Stimulated activated effector memory CD8-positive, alpha-beta T cell treated with anti-CD3 and anti-CD28 coated beads, Interleukin-12 subunit alpha, Interleukin-12 subunit beta, amount 100 ng/mL, for 72 hours (primary cell): ENCODE data around the gene ARPC1A.
"Not testable (repeated sequence)": the region's sequence is repeated elsewhere in the genome, so short reads cannot be mapped to it uniquely, and the experiment has no call there.

Experiments used
- ATAC-seq: fragments of 150-1000 bp; cut with Tn5 transposase; 2 replicates; pipeline ENCODE4 v1.10.0; 2021
- DNase-seq, 2 donors: peaks; one replicate each; pipeline ENCODE4 v3.0.0; 2021 to 2022; ENCODE audit warnings: low spot score in 2 of 2
- H3K27ac Mint-ChIP-seq: one replicate; pipeline ENCODE4 v1.8.0; 2022; ENCODE audit warnings: mild to moderate bottlenecking, mixed read lengths
- H3K36me3 Mint-ChIP-seq: one replicate; pipeline ENCODE4 v1.8.0; 2022; ENCODE audit warnings: mild to moderate bottlenecking, mixed read lengths
- H3K4me1 Mint-ChIP-seq: one replicate; pipeline ENCODE4 v1.8.0; 2022; ENCODE audit warnings: mixed read lengths
- H3K4me3 Mint-ChIP-seq: one replicate; pipeline ENCODE4 v1.8.0; 2022; ENCODE audit warnings: mild to moderate bottlenecking, mixed read lengths
- H3K9me3 Mint-ChIP-seq: one replicate; pipeline ENCODE4 v1.8.0; 2022; ENCODE audit warnings: mixed read lengths

The ARPC1A gene

DNA sequence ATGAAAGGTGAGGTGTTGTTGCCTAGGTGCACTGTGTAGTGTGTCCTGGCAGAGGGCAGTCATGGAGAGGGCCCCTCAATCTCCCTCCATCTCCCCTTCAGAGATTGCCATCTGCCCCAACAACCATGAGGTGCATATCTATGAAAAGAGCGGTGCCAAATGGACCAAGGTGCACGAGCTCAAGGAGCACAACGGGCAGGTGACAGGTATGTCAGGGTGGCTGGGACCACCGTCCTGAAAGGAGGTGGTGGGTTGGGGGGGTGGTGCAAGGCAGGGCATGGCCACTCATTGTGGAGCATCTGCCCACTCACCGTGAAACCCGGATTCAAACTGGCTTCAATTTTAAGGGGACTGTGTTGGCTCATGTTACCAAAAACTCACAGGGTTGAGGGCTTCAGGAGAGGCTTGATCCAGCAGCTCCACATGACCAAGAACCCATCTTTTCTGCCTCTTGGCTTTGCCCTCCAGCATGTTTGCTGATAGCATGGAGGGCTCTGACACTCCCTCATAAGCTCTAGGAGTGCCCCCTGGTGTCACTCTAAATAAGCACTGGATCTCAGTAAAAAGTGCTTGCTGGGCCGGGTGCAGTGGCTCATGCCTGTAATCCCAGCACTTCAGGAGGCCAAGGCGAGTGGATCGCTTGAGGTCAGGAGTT lies 61.0 kb downstream of the ARPC1A start:
- DNase-seq (no peak), ATAC-seq (peak; percentile 66)
- H3K27ac Mint-ChIP-seq: peak overlapping the region; percentile 85
- H3K4me3 Mint-ChIP-seq: no peak overlapping the region
- H3K4me1 Mint-ChIP-seq: peaks cover 17% of the 10 kb centered on the region
- H3K36me3 Mint-ChIP-seq: peaks cover 100% of the 10 kb centered on the region
- H3K9me3 Mint-ChIP-seq: no peaks in the 10 kb centered on the region

- not testable (repeated sequence) for H3K27ac Mint-ChIP-seq
These were observed 61.5 kb downstream of the ARPC1A start for GRCh38 chr7:99387239-99387635.

DNA sequence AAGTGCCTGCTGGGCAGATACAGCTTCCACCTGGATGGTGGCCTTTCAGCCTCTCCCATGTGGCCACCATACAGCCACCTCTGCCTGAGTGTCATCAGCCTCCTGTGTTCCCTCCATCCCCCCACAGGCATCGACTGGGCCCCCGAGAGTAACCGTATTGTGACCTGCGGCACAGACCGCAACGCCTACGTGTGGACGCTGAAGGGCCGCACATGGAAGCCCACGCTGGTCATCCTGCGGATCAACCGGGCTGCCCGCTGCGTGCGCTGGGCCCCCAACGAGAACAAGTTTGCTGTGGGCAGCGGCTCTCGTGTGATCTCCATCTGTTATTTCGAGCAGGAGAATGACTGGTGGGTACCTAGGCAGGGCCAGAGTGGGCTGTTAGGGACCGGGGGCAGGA lies 62.2 kb downstream of the ARPC1A start:
- Mint-ChIP-seq H3K4me3 (no peak overlapping the region), H3K36me3 (peaks cover 100% of the 10 kb centered on the region), H3K4me1 (peaks cover 23% of the 10 kb centered on the region), H3K9me3 (no peaks in the 10 kb centered on the region), H3K27ac (no peak overlapping the region)
- ATAC-seq (no peak), DNase-seq (no peak)

More at GRCh38 chr7:99387239-99387635, 61.5 kb downstream of the ARPC1A start:
- Mint-ChIP-seq H3K4me1 (peaks cover 17% of the 10 kb centered on the region), H3K36me3 (peaks cover 100% of the 10 kb centered on the region)
- not testable (repeated sequence) for H3K9me3 Mint-ChIP-seq, H3K4me3 Mint-ChIP-seq, DNase-seq, ATAC-seq

DNA sequence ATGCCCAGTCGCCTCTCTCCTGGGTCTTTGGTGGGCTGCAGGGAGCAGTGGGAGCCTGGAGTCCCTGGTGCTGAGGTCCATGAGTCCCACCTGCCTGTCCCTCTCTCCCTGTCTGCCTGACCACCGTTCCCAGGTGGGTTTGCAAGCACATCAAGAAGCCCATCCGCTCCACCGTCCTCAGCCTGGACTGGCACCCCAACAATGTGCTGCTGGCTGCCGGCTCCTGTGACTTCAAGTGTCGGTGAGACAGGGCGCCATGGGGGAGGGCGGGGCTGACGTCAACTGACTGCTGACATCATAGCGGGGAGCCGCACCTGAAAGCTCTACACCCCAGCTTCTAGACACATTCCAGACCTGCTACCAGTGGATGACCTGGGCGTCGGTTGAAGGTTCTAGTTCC lies 64.1 kb downstream of the ARPC1A start:
- Mint-ChIP-seq H3K4me3 (no peak overlapping the region), H3K27ac (no peak overlapping the region), H3K4me1 (peaks cover 22% of the 10 kb centered on the region), H3K9me3 (no peaks in the 10 kb centered on the region), H3K36me3 (peaks cover 100% of the 10 kb centered on the region)
- no peak for DNase-seq
- no peak for ATAC-seq

GRCh38 chr7:99390941-99391602 lies 65.4 kb downstream of the ARPC1A start:
- H3K36me3 Mint-ChIP-seq: peaks cover 100% of the 10 kb centered on the region
- H3K9me3 Mint-ChIP-seq: no peaks in the 10 kb centered on the region
- H3K4me3 Mint-ChIP-seq: peak overlapping the region; percentile 59
- H3K27ac Mint-ChIP-seq: no peak overlapping the region
- ATAC-seq (no peak), DNase-seq (no peak)
- peaks cover 22% of the 10 kb centered on the region for H3K4me1 Mint-ChIP-seq

GRCh38 chr7:99392046-99392445 lies 66.3 kb downstream of the ARPC1A start:
- peaks cover 22% of the 10 kb centered on the region for H3K4me1 Mint-ChIP-seq

GRCh38 chr7:99392659-99393354 lies 67.1 kb downstream of the ARPC1A start:
- Mint-ChIP-seq H3K27ac (peak overlapping the region; percentile 84), H3K4me3 (peak overlapping the region; percentile 59), H3K4me1 (peaks cover 25% of the 10 kb centered on the region), H3K36me3 (peaks cover 100% of the 10 kb centered on the region), H3K9me3 (no peaks in the 10 kb centered on the region)
- DNase-seq: peak; percentile 55 to 79
- peak; percentile 90 for ATAC-seq

More at GRCh38 chr7:99392046-99392445, 66.3 kb downstream of the ARPC1A start:
- DNase-seq (no peak), ATAC-seq (no peak)
- no peaks in the 10 kb centered on the region for H3K9me3 Mint-ChIP-seq
- H3K4me3 Mint-ChIP-seq: peak overlapping the region; percentile 59
- H3K27ac Mint-ChIP-seq: peak overlapping the region; percentile 48
- H3K36me3 Mint-ChIP-seq: peaks cover 100% of the 10 kb centered on the region

DNA sequence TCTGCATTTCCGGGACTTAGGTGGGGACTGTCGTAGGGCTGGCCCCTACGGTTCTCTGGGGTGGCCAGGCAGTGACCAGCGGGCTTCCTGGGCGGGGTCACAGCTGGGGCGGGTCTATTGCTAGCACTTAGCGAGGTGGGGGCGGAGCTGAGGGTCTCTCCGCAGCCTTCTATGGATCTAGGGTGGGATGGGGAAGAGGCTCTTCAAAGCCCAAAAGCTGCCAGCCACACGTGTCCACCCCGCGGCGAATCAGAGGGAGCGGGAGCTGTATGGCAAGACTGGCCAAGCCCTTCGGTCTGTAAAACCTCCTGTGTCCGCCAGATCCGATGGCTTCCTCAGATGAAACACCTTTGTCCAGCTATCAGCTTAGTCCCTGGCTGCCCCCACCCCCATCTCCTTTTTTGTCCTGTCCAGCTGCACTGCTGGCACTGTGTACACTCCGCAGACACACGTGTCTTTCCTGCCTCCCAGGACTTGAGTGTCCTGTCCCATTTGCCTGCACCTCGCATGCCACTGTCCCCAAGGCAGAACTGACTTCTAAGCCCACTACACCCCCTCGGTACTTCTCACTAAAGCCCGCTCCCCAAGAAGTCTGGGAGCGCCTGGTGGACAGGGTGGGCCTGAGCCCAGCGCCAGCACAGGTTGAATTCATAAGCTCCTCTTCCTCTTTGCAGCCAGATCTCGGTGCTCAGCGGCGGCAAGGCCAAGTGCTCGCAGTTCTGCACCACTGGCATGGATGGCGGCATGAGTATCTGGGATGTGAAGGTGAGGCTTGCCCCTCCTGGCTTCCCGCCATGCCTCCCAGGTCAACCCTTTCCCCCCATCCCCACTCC lies 67.9 kb downstream of the ARPC1A start:
- Mint-ChIP-seq H3K36me3 (peaks cover 100% of the 10 kb centered on the region), H3K9me3 (no peaks in the 10 kb centered on the region), H3K27ac (peak overlapping the region; percentile 84), H3K4me3 (peak overlapping the region; percentile 59), H3K4me1 (peaks cover 32% of the 10 kb centered on the region)
- ATAC-seq (no peak), DNase-seq (no peak)

DNA sequence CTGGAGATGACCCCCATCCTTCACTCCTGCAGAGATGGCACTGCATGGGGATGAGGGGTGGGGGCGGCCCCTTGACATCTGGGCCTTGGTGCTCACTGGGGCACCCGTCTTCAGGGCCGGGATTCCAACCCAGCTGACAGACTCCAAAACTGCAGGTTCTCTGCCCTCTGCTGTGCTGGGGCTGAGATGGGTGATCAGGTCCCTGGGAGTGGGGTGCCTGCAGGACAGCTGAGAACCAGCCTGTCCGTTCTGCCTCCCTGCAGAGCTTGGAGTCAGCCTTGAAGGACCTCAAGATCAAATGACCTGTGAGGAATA lies 68.4 kb downstream of the ARPC1A start:
- Mint-ChIP-seq H3K36me3 (peaks cover 100% of the 10 kb centered on the region), H3K4me1 (peaks cover 36% of the 10 kb centered on the region), H3K4me3 (peak overlapping the region; percentile 59), H3K27ac (peak overlapping the region; percentile 84), H3K9me3 (no peaks in the 10 kb centered on the region)
- no peak for ATAC-seq
- no peak for DNase-seq

GRCh38 chr7:99395616-99396327 lies 70.1 kb downstream of the ARPC1A start:
- peaks cover 41% of the 10 kb centered on the region for H3K4me1 Mint-ChIP-seq
- no peaks in the 10 kb centered on the region for H3K9me3 Mint-ChIP-seq
- ATAC-seq (no peak), DNase-seq (no peak)
- no peak overlapping the region for H3K4me3 Mint-ChIP-seq
- peak overlapping the region; percentile 64 for H3K27ac Mint-ChIP-seq
- H3K36me3 Mint-ChIP-seq: peaks cover 100% of the 10 kb centered on the region

GRCh38 chr7:99396418-99397296 lies 71.0 kb downstream of the ARPC1A start:
- Mint-ChIP-seq H3K4me1 (peaks cover 49% of the 10 kb centered on the region), H3K9me3 (no peaks in the 10 kb centered on the region), H3K36me3 (peaks cover 100% of the 10 kb centered on the region), H3K27ac (peak overlapping the region; percentile 92), H3K4me3 (no peak overlapping the region)
- DNase-seq (no peak), ATAC-seq (no peak)

DNA sequence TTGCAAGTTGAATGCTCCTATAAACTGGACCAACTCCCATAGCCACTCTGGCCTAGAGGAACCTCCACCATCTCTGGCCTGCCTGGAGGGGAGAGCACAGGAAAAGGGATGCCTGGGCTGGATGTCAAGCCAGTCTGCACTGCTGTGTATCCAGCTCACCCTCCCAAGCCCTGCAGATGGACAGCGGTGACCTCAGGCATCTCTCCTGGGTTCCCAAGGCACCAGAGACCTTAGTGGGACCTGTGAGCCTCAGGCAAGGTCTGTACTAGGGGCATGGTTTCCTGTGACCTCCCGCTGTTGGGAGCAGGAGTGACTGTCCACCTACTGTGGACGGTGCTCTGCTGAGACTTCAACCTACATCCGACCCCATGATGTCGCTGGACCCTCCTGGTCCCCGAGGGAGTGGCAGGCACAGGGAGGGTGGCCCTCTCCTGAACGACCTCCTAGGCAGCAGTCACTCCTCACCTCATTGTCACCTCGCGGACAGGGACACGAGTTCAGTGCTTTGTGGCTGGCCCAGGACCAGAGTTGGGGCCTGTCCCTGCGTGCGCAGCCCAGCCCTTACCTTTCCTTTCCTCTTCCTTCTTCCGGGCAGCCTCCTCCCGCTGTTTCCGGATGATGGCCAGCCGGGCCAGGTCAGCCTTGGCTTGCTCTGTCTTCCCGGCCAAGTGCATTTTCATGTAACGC lies 71.7 kb downstream of the ARPC1A start:
- DNase-seq (no peak), ATAC-seq (no peak)
- H3K36me3 Mint-ChIP-seq: peaks cover 100% of the 10 kb centered on the region

DNA sequence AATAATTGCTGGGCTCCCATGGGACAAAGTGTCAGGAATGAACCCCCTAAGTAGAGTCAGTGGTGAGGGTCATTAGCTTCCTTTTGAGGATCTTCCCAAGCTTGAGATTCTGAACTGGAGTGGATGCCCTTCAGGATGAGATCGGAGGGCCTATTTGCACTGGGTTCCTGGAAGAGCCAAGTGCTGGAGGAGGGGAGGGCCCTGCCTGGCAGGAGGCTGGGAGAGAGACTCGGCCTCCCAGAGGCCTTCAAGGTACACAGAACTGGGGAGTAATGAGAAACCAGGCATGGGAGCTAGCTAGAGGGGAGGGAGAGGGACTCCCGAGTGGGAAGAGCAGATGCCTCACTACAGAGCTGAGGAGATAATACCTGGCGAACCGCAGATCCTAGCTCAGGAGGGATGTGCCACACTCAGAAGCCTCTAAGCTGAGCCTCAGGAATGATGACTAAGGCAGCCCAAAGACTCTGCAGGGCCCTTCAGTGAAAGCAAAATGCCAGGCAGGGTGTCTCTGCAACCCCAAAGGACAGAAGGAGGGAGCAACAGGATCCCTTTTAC lies 73.3 kb downstream of the ARPC1A start:
- ATAC-seq (no peak), DNase-seq (no peak)
- Mint-ChIP-seq H3K27ac (peak overlapping the region; percentile 92), H3K36me3 (peaks cover 100% of the 10 kb centered on the region), H3K4me1 (peaks cover 46% of the 10 kb centered on the region), H3K9me3 (no peaks in the 10 kb centered on the region), H3K4me3 (no peak overlapping the region)

More for the DNA sequence above, 71.7 kb downstream of the ARPC1A start:
- Mint-ChIP-seq H3K4me1 (peaks cover 48% of the 10 kb centered on the region), H3K27ac (peak overlapping the region; percentile 92), H3K9me3 (no peaks in the 10 kb centered on the region), H3K4me3 (no peak overlapping the region)
